ENCODE results near the gene SCUBE1.

Gene SCUBE1

GRCh38 chr22:43170131-43170480 lies 173.1 kb downstream of the SCUBE1 start:
- no peak for DNase-seq

GRCh38 chr22:43169310-43170130 lies 173.7 kb downstream of the SCUBE1 start:
- DNase-seq, result no peak

- no peak for DNase-seq
These were observed 174.5 kb downstream of the SCUBE1 start for GRCh38 chr22:43168471-43169309.

- no peak for DNase-seq
These were observed 176.1 kb downstream of the SCUBE1 start for GRCh38 chr22:43167001-43167589.

- DNase-seq, result no peak
These were observed 176.8 kb downstream of the SCUBE1 start for GRCh38 chr22:43166132-43166930.

- DNase-seq, result no peak
These were observed 178.5 kb downstream of the SCUBE1 start for GRCh38 chr22:43164636-43165035.

GRCh38 chr22:43163241-43163795 lies 179.9 kb downstream of the SCUBE1 start:
- no peak for DNase-seq

- DNase-seq, result no peak
These were observed 180.6 kb downstream of the SCUBE1 start for GRCh38 chr22:43162412-43163150.

- DNase-seq, result no peak
These were observed 182.6 kb downstream of the SCUBE1 start for GRCh38 chr22:43160497-43161126.

GRCh38 chr22:43159484-43160178 lies 183.5 kb downstream of the SCUBE1 start:
- no peak for DNase-seq

- DNase-seq, result no peak
These were observed 184.2 kb downstream of the SCUBE1 start for GRCh38 chr22:43158778-43159483.

- no peak for DNase-seq
These were observed 185.2 kb downstream of the SCUBE1 start for GRCh38 chr22:43157874-43158546.

GRCh38 chr22:43156413-43156812 lies 186.8 kb downstream of the SCUBE1 start:
- no peak for DNase-seq

GRCh38 chr22:43155789-43156188 lies 187.4 kb downstream of the SCUBE1 start:
- DNase-seq, result no peak

GRCh38 chr22:43154887-43155536 lies 188.2 kb downstream of the SCUBE1 start:
- no peak for DNase-seq

- no peak for DNase-seq
These were observed 189.3 kb downstream of the SCUBE1 start for GRCh38 chr22:43153899-43154298.

GRCh38 chr22:43152357-43153071 lies 190.7 kb downstream of the SCUBE1 start:
- peak; percentile 68 to 70 for DNase-seq

- DNase-seq, result peak; percentile 27 to 28
These were observed 191.2 kb downstream of the SCUBE1 start for GRCh38 chr22:43152003-43152356.
